GM18499 (cell line): ENCODE data around the gene RNF223.
"Not testable (repeated sequence)": the region's sequence is repeated elsewhere in the genome, so short reads cannot be mapped to it uniquely, and the experiment has no call there.

Source experiments
- ATAC-seq: cut with Tn5 transposase; IDR thresholded peaks from one replicate; pipeline ENCODE4 v1.9.1; 2021; ENCODE audit warnings: moderate number of reproducible peaks; ENCODE audit not compliant: insufficient read depth, unreplicated experiment

The RNF223 gene

GRCh38 chr1:1062348-1063163, 11.6 kb downstream of the RNF223 start:
- no peak for ATAC-seq

DNA sequence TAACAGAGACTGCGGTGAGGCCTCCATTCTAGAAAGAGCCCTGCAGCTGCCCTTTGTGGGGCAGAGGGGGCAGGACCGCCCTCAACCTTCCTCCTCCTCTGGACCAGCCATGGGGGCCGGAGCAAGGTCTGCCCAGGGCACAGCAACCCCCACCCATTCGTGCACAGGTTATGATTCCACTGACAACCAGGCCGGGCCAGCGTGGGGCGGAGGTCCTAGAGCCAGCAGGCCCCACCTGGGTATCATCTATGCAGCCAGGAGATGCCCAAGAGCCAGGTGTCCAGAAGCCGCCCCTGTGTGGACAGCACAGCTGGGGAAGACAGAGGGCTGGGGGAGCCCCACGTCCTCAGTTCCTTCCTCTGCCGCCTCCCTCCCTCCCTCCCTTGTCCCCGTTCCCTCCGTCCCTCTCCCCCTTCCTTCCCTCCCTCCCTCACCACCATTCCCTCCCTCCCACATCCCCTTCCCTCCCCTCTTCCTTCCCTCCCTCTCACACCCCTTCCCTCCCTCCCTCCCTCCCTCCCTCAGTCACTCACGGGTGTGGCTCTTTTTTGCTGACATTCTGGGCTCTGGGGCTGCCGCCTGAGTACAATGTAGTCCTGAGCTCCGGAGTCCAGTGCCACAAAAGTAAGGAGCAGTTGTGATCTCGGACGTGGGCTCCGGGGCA, 12.3 kb downstream of the RNF223 start:
- no peak for ATAC-seq

GRCh38 chr1:1060281-1061000, 13.7 kb downstream of the RNF223 start:
- no peak for ATAC-seq

- no peak for ATAC-seq
These were observed 14.4 kb downstream of the RNF223 start for GRCh38 chr1:1059494-1060280.

DNA sequence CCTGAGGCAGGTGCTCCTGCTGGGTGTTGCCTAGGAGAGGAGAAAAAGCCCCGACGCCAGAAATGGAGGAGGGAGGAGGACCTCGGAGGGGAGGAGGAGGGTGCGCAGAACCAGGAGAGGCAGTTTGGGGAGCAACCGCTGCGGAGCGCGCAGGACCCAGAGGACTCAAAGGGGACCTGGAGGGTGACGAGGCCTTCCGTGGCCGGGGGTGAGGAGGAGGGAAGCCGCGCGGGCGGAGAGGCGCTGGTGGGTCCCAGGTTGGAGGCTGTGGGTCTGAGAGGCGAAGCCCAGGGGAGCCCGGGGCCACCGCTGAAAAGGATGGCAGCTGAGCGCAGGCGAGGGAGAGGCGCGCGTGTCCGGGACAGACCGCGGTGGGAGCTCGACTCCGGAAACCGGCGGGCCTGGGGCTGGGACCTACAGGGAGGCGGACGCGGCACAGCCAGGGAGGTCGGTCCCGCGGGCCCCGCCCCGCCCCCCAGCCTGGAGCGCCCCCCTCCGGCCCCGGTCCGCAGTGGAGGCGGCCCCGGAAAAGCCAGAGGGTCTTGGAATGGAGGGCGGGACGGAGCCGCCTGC, 15.1 kb downstream of the RNF223 start:
- no peak for ATAC-seq

DNA sequence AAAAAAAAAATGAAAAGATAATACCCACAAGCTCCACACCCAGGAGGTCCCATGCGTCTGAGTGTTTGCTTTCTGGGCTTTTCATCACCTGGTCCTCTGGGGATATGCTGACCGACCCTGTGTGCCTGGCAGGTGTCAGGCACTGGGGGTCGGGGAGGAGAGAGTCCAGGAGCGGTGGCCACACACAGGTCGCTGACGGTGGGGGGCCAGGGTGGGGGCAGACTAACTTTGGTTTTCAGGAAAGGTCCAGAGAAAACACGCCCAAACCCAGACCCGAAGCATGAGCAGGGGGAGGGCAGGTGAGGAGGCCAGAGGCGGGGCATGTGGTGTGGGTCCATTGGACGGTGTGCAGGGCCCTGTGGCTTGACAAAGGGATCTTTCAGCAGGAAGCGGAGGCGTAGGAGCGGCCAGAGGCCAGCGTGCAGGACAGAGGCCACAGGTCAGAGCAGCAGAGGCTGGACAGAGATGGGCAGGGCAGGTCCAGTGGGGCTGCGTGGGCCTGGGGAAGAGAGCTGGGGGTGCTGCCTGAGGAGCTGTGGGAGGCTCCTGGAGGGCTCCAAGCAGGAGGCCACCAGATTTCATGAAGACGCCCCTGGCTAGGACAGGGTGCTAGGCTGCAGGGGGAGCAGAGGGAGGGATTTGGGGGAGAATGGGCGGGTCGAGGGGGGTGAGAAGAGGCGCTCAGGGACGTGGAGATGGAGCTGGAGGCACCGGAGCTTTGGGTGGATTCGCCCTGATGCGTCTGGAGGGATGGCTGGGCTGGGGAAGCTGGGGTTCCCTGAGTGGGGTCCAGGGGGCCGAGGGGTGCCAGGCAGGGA, 15.8 kb downstream of the RNF223 start:
- no peak for ATAC-seq

DNA sequence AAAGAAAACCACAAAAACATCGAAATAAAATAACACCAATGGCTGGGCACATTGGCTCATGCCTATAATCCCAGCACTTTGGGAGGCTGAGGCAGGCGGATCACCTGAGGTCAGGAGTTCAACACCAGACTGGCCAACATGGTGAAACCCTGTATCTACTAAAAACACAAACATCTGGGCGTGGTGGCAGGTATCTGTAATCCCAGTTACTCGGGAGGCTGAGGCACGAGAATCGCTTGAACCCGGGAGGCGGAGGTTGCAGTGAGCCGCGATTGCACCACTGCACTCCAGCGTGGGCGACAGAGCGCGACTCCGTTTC, 16.4 kb downstream of the RNF223 start:
- not testable (repeated sequence) for ATAC-seq

GRCh38 chr1:1055841-1056736, 18.0 kb downstream of the RNF223 start:
- no peak for ATAC-seq

DNA sequence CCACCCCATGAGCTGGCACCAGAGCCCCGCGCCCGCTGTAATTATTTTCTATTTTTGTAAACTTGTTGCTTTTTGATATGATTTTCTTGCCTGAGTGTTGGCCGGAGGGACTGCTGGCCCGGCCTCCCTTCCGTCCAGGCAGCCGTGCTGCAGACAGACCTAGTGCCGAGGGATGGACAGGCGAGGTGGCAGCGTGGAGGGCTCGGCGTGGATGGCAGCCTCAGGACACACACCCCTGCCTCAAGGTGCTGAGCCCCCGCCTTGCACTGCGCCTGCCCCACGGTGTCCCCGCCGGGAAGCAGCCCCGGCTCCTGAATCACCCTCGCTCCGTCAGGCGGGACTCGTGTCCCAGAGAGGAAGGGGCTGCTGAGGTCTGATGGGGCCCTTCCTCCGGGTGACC, 19.1 kb downstream of the RNF223 start:
- ATAC-seq = no peak

GRCh38 chr1:1054099-1054700, 19.9 kb downstream of the RNF223 start:
- no peak for ATAC-seq

DNA sequence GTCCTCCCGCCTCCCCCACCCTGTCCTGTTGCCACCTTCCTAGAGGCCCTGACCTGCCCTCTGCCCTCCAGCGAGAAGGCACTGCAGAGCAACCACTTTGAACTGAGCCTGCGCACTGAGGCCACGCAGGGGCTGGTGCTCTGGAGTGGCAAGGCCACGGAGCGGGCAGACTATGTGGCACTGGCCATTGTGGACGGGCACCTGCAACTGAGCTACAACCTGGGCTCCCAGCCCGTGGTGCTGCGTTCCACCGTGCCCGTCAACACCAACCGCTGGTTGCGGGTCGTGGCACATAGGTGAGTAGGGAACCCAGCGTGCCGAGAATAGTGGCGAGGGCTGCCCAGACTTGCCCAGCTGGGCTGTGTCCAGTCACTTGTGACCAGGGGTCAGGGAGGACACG, 20.4 kb downstream of the RNF223 start:
- ATAC-seq = no peak

- ATAC-seq = no peak
These were observed 21.1 kb downstream of the RNF223 start for GRCh38 chr1:1053022-1053421.

DNA sequence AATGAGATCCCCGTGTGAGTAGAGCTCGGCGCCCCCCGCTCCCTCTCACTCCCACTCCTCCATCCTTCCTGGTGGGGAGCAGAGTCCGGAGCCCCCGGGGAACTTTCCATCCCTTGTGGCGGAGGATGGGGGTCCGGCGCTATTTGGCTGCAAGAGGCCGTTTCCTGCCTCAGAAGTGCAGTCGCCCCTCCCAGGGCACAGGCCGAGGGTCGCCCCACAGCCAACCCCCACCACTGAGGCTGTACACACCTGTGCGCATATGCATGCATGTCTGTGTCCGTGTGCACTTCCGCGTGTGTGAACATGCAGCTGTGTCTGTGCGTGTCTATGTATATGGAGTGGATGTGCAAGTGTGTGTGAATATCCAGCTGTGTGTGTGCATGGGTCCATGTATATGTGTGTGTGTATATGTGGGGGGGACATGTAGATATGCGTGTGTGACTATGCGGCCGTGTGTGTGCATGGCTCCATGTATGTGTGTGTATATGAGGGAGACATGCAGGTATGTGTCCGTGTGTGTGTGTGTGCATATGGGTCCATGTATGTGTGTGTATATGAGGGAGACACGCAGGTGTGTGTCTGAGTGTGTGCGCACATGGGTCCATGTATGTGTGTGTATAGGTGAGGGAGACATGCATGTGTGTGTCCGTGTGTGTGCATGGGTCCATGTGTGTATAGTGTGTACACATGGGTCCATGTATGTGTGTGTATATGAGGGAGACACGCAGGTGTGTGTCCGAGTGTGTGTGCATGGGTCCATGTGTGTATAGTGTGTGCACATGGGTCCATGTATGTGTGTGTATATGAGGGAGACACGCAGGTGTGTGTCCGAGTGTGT, 21.9 kb downstream of the RNF223 start:
- no peak for ATAC-seq

DNA sequence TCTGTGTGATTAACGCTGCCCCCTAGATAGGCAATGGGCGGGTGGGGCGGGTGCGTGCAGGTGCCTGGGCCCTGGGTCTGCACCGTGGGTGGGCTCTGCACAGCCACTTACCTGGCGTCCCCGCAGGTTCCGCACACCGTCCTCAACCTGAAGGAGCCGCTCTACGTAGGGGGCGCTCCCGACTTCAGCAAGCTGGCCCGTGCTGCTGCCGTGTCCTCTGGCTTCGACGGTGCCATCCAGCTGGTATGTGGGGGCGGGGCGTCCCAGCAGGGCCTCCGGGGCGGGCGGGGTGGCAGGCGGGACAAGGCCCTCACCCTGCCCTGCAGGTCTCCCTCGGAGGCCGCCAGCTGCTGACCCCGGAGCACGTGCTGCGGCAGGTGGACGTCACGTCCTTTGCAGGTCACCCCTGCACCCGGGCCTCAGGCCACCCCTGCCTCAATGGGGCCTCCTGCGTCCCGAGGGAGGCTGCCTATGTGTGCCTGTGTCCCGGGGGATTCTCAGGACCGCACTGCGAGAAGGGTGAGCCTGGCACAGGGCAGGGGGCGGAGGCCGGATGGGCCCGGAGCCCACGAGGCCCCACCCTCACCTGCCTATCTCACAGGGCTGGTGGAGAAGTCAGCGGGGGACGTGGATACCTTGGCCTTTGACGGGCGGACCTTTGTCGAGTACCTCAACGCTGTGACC, 22.8 kb downstream of the RNF223 start:
- ATAC-seq = no peak

GRCh38 chr1:1050577-1051052, 23.5 kb downstream of the RNF223 start:
- no peak for ATAC-seq

DNA sequence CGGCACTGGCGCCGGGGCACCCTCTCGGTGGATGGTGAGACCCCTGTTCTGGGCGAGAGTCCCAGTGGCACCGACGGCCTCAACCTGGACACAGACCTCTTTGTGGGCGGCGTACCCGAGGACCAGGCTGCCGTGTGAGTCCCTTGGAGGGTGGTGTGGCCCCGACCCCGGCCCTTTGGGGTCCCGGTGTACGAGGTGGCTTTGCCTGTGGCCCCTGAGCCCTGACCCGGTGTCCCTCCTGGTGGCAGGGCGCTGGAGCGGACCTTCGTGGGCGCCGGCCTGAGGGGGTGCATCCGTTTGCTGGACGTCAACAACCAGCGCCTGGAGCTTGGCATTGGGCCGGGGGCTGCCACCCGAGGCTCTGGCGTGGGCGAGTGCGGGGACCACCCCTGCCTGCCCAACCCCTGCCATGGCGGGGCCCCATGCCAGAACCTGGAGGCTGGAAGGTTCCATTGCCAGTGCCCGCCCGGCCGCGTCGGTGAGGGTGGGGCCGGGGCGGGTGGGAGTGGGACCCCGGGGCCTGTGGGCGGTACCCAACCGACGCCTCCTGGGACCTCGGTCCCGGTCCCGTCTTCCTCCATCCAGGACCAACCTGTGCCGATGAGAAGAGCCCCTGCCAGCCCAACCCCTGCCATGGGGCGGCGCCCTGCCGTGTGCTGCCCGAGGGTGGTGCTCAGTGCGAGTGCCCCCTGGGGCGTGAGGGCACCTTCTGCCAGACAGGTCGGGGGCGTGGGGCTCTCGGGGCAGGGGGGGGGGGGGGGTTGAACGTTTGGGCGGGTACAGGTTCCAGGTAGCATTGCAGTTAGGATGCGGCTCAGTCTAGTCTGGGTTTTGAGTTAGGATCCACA, 24.6 kb downstream of the RNF223 start:
- ATAC-seq = no peak
